Measurements from ENCODE around the gene TPGS2. TPM values are rescaled to one million over a fixed set of nuclear protein-coding genes. Genes with fewer than 3 reads are reported as not detected.
"Not testable (repeated sequence)": the region's sequence is repeated elsewhere in the genome, so short reads cannot be mapped to it uniquely, and the experiment has no call there.

The TPGS2 gene
- polyA plus RNA-seq, 1 donor = 39.4 TPM

DNA sequence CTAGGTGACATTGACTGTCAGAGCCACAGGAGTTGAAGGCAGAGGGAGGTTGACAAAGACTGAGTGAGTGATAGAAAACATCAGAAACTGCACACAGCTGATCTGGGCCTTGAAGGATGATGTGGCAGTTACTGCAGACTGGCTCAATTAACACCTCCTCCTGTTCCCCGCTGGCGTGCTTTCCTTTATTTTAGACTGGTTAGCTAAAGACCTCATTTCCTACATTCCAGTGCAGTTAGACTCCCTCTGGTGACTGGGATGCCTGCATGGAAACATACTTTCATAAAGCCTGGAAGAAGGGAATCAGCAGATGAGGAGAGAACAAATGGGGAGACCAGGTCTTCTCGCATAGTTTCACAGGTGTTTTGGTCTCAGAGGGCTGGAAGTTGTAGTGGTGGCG is 7.1 kb downstream of the TPGS2 start:
- no peak for DNase-seq

DNA sequence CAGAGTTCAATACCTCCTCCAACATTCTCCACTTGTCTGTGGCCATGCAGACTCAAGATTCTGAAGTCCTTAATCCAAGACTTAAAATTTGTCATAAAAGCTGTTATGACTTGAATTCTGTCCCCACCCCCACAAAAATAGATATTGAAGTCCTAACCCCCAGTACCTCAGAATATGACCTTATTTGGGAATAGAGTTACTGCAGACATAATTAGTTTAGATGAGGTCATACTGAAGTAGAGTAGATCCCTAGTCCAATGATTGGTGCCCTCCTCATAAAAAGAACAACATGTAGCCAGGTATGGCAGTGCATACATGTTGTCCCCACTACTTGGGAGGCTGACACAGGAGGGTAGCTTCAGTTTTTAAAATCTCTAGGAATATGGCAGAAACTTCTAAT is 9.2 kb downstream of the TPGS2 start:
- DNase-seq = no peak

DNA sequence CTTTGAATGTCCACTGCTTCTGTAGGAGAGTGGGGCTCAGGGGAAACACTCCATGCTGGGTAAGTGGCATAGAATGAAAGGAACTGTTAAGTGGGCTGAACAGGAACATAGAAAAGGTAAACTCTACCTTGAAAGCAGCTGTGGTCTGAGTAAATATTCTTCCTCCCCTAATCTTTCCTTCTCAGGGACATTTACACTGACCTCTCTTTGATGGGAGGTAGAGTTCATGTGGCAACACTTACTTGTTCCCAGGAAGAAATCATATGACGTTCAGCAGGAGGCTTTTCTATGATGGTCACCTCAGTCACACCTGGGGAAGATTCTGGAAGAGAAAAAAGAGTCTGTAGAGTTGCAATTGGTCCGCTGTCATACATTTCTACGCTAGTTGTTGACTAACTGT is 10.2 kb downstream of the TPGS2 start:
- no peak for DNase-seq

DNA sequence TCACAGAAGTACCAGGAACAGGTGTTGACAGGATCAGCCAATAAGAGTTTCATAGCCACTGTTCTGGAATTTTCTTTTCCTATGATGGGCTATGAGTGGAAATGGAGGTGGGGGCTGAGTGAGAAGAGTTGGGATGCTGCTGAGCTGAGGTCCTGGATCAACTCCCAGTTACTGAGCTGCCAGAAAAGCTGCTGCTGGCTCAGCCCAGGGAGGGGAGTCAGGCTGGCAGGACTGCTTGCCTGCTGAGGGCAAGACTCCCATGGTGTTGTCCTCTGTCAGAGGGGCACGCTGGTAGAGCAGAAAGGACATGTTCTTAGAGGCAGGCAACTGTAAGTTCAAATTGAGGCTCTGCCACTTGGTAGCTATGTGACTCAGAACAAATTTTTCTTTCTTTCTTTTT is 11.8 kb downstream of the TPGS2 start:
- no peak for DNase-seq

DNA sequence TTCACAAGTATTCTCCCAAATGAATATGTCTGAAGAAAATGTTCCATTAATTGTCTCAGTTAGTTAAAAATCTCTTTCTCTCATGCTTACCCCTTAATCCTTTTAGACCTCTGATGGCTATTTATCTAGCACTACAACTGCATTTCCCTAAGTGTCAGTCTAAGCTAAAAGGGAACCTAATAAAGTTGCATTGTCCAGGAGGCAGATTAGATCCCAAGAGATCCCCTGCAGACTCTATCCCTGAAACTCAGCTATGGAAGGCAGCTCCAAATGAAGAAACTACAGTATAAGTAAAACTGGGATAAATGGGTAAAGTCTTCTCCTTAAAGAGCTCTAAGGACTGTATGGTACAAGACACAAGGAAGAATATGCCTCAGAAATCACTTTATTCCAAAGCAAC is 12.7 kb downstream of the TPGS2 start:
- DNase-seq = not testable (repeated sequence)

DNA sequence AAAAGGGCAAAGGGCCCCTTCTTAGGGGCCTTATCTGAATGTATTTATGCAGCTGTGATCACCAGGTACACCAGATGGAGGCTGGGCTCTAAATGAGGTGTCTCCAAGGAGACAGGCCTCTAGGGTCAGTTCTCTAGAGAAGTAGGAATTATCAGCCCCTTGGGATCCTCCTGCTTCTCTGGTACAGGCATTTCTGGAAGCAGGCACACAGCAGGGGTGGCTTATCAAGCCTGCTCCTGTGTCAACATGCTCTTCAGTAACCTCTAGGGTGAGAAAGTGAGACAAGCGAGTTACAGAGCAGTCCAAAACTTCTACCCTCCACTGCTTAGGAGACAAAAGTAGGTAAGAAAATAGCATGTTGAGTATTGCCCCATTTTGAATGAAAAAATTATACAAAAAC is 13.8 kb downstream of the TPGS2 start:
- DNase-seq = no peak

DNA sequence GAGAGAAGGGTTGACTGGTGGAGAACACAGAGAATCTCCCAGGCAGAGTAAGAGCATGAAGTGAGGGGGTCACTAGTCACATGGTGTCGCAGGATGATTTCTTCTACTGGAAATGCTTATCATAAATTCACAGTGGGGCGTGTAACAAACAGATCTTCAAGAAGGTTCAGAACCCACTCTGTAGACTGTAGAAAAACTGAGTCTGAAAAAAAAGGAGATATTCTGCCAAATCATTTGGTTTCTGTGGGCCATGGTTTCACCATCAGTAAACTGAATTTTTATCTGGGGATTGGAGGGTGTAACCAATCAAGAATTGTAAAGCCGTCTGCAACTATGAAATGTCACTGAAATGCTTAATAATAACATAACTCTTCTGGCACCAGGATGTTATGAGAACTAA is 15.0 kb downstream of the TPGS2 start:
- DNase-seq = no peak

DNA sequence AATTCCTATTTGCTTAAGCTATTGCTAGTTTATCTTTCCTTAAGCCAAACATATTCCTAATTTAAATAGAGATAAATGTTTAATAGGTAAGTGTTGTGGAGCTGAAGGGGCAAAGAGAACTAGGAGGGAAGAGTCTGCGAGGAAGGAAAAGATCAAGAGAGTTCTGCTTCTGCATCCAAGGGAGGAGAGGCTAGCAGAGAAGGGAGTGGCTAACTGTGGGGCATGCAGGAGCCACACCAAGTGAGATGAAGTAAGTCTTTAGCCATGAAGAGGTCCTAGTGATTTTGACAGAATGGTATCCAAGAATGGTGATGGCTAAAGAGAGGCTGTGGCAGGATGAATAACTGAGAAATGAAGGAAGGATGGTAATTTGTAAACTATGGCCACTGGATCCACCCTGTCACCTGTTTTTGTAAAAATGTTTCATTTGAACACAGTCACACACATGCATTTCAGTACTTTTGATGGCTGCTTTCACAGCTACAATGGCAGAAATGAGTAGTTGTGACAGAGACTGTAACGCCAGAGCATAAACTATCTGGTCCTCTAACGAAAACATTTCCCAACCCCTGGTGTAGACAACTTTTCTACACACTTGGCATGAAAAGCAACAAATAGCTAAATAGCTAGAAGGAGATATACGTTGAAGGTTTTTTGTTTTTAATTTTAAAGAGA is 15.6 kb downstream of the TPGS2 start:
- no peak for DNase-seq

DNA sequence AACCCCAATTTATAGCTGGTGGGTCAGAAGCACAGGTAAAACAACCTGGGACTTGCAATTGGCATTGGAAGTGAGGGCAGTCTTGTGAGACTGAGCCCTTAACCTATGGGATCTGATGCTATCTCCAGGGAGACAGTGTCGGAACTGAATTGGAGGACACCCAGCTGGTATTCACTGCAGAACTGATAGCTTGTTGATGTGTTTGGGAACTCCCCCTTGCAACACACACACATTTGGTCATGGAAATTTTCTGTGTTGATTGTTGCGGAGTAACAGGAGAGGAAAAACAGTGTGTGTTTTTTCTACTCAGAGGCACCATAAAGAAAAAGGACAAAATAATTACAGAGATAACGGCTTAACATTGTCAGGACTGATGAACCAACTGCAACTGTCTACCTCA is 16.1 kb downstream of the TPGS2 start:
- DNase-seq = no peak

DNA sequence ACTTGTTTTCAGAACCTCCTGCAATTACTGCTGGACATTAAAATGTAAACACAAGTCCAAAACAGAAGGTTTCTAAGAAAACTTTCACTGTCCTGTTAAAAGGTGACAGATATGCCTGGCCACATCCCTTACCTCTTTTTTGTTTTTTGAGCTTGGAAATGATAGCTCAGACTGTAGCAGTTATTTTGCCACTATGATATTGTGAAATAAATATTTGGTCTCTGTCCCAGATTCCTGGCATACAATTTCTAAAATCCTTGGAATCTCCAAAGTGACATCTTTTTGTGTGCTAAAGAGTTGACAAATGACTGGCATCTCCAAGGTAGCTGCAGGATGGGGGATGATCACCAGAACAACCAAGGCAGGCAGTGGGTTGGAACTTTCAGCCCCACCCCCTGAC is 16.8 kb downstream of the TPGS2 start:
- DNase-seq = no peak

DNA sequence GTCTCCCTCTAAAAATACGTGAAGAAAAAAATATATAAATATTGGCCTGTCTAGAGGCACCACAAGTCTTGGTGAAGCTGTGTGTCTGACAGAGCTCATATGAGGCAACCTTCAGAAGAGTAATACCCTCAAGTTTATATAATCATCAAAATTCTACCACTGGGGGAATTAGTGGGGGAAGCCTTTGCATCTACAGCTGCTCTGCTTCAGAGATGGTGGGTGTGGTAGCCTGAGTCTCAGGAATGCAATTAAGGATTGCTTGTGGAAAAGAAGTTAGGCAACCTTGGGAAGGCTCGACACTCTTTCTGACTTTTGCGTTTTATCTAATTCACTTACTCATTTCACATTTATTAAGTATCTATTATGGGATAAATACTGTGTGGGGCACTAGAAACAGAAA is 17.4 kb downstream of the TPGS2 start:
- DNase-seq = no peak

DNA sequence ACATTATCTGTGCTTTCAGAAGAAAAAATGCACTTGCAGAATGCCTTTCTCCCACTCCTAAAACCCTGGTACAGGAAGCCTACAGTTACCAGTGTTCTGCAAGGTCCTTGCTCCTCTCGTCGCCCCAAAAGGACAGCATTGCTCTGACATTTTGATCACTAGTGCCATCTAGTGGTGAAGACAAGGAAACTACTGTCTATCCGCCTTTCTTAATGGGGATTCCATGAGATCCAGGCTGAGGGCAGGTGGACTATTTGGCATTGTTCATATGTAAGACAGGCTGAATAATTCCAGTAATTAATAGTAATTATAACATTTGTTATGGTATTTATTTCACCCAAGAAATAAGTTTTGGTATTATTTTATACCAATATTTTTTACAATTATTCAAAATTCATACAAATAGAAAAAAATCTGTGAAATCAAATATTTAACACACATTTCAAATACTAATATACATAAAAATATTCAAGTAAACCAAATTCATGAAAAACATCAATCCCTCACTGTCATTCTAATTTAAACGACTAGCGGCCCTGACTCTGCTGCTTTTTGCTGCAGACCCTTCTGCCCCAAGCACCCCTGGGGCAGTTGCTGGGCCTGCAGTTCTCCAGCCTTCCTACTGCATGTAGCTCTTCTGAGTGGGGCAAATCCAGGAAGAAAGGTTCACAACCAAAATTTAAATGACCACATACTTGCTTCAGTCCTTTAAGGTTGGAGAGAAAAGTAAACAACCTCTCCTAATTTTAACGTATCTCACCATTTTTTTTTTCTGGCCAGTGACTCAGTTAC is 19.0 kb downstream of the TPGS2 start:
- DNase-seq = peak; percentile 58

DNA sequence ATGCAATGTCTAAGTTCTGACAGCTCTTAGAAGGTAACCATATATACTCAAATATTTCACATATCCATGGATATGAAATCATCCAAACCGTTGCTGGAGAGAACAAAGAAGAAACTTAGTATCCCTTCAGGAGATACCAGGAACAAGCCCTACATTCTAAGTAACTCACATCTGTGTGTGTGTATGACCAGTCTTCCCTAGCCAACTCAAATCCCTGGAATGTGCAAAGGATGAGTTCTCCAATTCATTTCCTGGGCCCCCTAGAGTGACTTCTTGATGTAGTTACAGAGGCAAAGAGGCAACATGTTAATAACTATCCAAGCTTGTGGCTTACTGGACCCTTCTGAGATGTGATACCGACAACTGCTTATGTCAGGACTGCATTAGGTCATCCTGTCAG is 20.1 kb downstream of the TPGS2 start:
- DNase-seq = no peak

DNA sequence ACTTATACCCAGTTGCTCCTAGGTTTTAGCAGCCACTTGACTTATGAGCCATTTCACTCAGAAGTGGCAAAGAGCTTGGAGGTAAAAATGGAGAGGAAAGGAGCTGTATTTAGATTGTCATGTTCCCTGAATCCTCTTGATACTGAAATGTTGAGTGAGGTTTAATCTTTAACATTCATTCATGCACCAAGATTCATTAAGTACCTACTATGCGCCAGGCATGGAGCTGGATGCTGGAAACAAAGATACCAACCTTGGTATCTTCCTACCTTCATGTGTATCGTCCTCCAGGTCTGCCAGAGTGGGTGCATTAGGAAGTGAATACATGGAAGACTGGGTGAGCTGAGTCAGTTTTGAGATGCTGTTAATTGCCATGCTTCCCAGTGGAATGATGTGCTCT is 23.7 kb downstream of the TPGS2 start:
- DNase-seq = no peak

DNA sequence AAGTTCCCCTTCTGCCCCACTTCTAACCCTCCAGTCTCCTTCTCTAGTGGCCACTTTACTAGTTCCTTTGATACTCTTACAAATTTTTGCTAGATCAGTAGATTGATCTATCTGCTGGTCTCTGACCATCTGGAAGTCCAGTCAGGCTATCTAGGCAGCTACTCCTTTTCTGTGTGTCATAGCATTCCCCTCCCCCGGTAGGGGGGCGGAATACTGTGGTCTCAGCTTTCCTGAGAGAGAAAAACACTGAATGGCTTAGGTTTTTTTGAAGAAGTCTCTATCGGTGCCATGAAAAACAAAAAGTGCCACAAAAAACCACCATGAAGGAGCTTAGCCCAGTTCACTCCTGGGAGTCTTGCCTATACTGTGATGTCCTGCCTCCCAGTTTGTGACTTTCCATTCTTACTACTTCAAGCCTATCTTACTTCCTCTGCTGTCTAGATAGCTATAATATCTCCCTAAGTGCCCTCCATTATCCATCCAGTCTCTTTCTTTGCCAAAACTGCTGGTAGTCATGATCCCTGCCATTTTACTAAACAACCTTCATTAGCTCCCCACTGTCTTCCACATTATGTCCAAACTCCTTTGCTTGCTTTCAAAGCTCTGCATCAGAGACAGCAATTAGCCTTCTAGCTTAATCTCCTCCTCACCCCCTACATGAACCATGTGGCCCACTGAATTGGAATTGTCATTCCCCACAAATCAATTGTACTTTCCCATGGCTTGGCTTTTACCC is 29.9 kb downstream of the TPGS2 start:
- DNase-seq = no peak

DNA sequence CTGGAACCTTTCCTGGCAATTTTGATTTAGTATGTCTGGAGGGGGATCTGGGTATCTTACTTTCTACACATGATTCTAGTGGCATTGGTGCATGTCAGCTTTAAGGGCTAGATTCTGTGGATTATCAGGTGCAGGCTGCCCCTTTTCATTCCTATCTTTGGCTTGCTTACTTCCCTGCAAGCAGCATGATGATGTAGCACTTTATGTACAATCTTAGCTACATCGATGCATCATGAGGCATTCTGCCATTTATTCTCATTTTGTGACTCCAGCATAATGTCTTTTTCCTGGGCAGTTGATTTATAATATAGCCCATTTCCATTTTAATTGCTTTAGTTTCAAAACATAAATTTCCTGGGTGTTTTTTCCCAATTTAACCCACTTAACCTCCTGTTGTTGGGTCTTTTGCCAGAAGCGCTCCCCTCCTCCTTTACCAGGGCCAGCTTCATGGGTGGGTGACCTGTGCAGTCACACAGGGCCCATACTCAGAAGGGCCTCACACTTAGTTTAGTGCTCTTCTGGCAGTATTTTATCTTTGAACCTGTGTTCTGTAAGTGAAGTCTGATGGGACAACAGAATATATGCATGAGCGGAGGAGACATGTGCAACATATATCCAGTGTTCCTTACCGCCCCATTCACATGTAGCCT is 36.0 kb downstream of the TPGS2 start:
- DNase-seq = no peak

DNA sequence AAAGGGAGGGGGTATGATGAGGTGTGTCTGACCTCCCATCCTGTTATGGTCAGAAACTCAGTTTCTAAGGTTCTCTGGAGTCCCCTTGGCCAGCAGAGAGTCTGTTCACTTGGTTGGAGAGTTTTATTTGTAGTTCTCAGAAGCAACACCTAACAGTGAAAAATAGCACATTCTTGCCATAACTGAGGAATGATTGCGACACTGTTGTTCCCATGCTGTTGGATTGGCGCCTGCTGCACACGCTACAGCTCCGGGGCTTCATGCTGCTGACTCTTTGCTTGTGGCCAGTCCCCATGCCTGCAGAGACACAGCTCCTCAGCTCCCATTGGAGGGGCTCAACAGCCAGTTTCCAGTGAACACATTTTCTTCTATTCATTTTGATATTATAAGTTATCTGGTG is 42.1 kb downstream of the TPGS2 start:
- peak; percentile 12 for DNase-seq

DNA sequence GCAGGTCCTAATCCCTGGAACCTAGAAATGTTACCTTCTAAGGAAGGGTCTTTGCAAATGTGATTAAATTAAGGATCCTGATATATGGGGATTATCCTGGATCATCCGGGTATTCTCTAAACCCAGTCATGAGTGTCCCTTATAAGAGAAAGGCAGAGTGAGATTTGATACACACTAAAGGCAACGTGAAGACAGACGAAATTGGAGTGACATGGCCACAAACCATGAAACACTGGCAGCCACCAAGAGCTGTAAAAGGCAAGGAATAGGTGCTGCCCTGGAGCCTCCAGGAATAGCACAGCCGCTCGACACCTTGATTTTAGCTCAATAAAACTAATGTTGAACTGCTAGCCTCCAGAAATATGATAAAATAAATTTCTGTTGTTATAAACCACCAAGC is 45.0 kb downstream of the TPGS2 start:
- DNase-seq = no peak

DNA sequence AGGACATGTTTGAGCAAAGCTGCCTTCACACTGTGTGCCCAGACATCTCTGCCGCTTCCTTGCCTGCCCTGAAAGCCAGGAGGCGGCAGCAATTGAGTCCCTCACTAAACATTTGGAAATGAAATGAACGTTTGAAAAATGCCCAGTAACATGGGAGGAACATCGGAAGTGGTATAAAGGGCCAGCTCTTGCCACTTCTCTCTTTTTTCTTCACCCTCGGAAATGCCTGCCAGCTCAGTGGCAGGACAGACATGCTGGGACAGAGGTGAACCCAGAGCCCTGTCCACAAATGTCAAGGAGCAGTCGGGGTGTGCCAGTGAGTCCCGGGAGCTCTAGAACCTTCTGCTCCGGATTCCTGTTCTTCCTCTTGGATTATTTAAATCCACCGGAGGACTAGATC is 46.1 kb downstream of the TPGS2 start:
- no peak for DNase-seq

DNA sequence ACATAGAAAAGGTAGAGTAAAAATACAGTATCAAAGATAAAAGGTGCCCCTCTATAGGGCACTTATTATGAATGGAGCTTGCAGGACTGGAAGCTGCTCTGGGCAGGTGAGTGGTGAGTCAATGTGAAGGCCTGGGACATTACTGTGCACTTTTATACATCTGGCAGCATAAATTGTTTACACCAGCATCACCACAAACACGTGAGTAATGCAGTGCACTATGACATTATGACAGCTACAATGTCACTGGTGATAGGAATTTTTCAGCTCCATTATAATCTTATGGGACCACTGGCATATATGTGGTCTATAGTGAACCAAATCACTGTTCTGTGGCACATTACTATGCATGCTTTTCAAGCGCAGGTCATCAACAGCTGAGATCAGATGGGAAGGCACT is 48.1 kb downstream of the TPGS2 start:
- no peak for DNase-seq

DNA sequence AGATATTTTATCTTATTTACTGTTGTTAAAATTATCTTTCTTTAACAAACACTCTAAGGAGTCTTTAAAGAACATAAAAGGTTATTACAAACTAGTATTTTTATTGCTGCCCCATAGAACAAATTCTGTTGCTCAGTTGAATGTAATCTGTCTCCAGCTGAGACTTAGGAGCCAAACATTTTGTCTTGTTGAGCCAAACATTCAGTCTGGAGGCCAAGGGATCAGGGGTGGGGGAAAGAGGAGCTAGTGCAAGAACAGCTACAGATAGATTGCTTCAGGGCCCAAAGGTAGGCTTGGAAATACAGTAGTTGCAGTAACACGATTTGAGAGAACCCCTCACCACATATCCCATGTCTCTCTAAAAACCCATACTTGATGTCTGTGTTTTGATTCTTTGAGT is 51.2 kb downstream of the TPGS2 start:
- no peak for DNase-seq

DNA sequence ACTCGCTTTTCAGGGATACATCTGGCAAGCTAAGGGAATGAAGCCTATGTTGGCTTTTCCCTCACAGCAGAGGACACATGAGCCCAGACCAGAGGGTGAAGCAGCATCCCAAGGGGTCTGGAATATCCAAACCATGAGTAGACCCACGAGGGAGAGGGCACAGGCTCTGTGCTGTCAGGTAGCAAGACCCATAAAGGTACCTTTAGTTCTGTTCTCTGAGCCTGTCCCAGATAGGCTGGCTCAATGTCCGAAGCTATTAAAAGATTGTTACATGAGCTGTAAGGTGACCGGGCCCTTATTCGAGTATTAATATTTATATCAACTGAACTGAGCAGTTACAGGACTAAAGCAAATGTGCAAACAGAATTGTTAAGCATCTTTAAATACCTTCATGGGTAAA is 52.2 kb downstream of the TPGS2 start:
- DNase-seq = no peak

DNA sequence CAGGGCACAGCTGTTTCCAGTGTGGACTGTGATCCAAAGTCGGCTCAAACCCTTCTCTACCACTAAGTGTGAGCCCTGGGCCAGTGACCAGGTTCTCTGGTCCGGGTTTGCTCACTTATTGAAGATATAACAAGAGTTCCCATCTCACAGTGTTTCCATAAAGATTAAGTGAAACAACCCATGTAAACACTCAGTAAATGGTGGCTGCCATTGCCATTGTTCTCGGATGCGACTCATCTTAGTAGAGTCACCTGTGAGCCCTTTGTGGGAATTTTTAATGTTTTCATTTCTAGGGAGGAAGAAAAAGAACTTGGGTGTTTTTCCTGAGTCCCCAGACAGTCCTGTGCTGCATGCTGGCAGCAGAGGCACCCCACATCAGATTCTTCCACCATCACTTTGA is 53.4 kb downstream of the TPGS2 start:
- DNase-seq = no peak

All from hindlimb muscle (tissue), 1 donor.